HCT116 (cell line): Measurements from ENCODE around the gene ITGAD. TPM values are rescaled to one million over a fixed set of nuclear protein-coding genes. Genes with fewer than 3 reads are reported as not detected.

Experiments used
- ATAC-seq: fragments of 200-7000 bp; cut with Tn5 transposase; 2 replicates; pipeline ENCODE4 v1.9.1; 2020; ENCODE audit warnings: mild to moderate bottlenecking, moderate library complexity
- BruUV-seq: library from RNA; stranded (reverse); fragments of 400-500 nt; replicated peaks from 2 replicates; lab custom pipeline; 2021; lab: Mats Ljungman, UMichigan
- CTCF ChIA-PET: fragments of 300-600 bp; sonication (Branson Sonifier 250); formaldehyde crosslinking; loops from one replicate; lab custom pipeline; 2021; ENCODE audit warnings: antibody characterized with exemption; lab: Charles Lee
- POLR2A ChIA-PET: fragments of 300-600, 350-600 bp; sonication (Branson Sonifier 250); formaldehyde crosslinking; loops from one replicate; lab custom pipeline; 2021; ENCODE audit warnings: antibody characterized with exemption; lab: Charles Lee
- RAD21 ChIA-PET, 2 experiments: fragments of 300-600 bp; sonication (Branson Sonifier 250); formaldehyde crosslinking; loops; one replicate each; lab custom pipeline; 2023; ENCODE audit warnings: low total read pairs in 2 of 2; ENCODE audit not compliant: uncharacterized antibody in 2 of 2, unreplicated experiment in 2 of 2, low non-redundant PET in 1 of 2; lab: Charles Lee
- DNase-seq: peaks from one replicate; pipeline ENCODE4 v3.0.0-alpha.2; 2010; ENCODE audit warnings: low read depth, low spot score
- H2AFZ ChIP-seq: fragments of 200-600 bp; shearing (Covaris generic), sonication (generic); 2 replicates; pipeline ENCODE4 v1.6.1; 2017; ENCODE audit warnings: low read depth, mixed run types, mixed read lengths, antibody characterized with exemption, low read length; ENCODE audit not compliant: poor library complexity, severe bottlenecking
- H3K27ac ChIP-seq: 2 replicates; pipeline ENCODE4 v1.5.1; 2012; ENCODE audit warnings: low read depth, low read length
- H3K27me3 ChIP-seq: fragments of 200-600 bp; sonication (generic); 2 replicates; pipeline ENCODE4 v1.6.1; 2016; ENCODE audit warnings: mixed run types, low read length, mixed read lengths; ENCODE audit not compliant: insufficient read depth
- H3K36me3 ChIP-seq, 2 experiments: fragments of 200-500 bp in 1 of 2; fragments of 200-600 bp in 1 of 2; sonication (Bioruptor generic) in 1 of 2; sonication (generic) in 1 of 2; 2 replicates each; pipeline versions ENCODE4 v1.5.1 to v1.6.1; 2014 to 2016; ENCODE audit warnings: low read length in 2 of 2, inconsistent platforms in 1 of 2, mixed read lengths in 1 of 2, mixed run types in 1 of 2; ENCODE audit not compliant: insufficient read depth in 2 of 2, control insufficient read depth in 1 of 2
- H3K4me1 ChIP-seq, 2 experiments: fragments of 200-600 bp in 1 of 2; sonication (generic) in 1 of 2; 2 replicates each; pipeline versions ENCODE4 v1.5.1 to v1.6.1; 2012 to 2017; ENCODE audit warnings: low read length in 2 of 2, inconsistent platforms in 1 of 2, mild to moderate bottlenecking in 1 of 2, mixed read lengths in 1 of 2, mixed run types in 1 of 2, moderate library complexity in 1 of 2; ENCODE audit not compliant: insufficient read depth in 2 of 2, control insufficient read depth in 1 of 2
- H3K4me2 ChIP-seq: fragments of 200-600 bp; sonication (generic); 2 replicates; pipeline ENCODE4 v1.6.1; 2017; ENCODE audit warnings: mixed run types, low read length, mixed read lengths
- H3K4me3 ChIP-seq, 2 experiments: fragments of 200-600 bp in 1 of 2; sonication (generic) in 1 of 2; replicated peaks in 1 of 2; 2 replicates each; pipeline ENCODE4 v1.5.1; 2011 to 2016; ENCODE audit warnings: low read length in 2 of 2, control low read depth in 1 of 2, low read depth in 1 of 2, mild to moderate bottlenecking in 1 of 2, mixed read lengths in 1 of 2, mixed run types in 1 of 2
- H3K79me2 ChIP-seq: fragments of 200-600 bp; sonication (generic); 2 replicates; pipeline ENCODE4 v1.6.1; 2017; ENCODE audit warnings: mild to moderate bottlenecking, mixed run types, low read length, moderate library complexity, mixed read lengths; ENCODE audit not compliant: insufficient read depth
- H3K9ac ChIP-seq: fragments of 200-600 bp; sonication (generic); 2 replicates; pipeline ENCODE4 v1.6.1; 2016; ENCODE audit warnings: low read length, mixed read lengths
- H3K9me2 ChIP-seq: fragments of 200-600 bp; sonication (generic), shearing (Covaris generic); 2 replicates; pipeline ENCODE4 v1.6.1; 2017; ENCODE audit warnings: mixed run types, mild to moderate bottlenecking, moderate library complexity; ENCODE audit not compliant: insufficient read depth
- H3K9me3 ChIP-seq, 2 experiments: fragments of 200-500 bp in 1 of 2; fragments of 200-600 bp in 1 of 2; sonication (Bioruptor generic) in 1 of 2; sonication (generic) in 1 of 2; 2 replicates each; pipeline ENCODE4 v1.6.1; 2014 to 2017; ENCODE audit warnings: low read length in 2 of 2, mixed read lengths in 2 of 2, inconsistent platforms in 1 of 2, low read depth in 1 of 2, mild to moderate bottlenecking in 1 of 2, mixed run types in 1 of 2, moderate library complexity in 1 of 2; ENCODE audit not compliant: control insufficient read depth in 1 of 2, insufficient read depth in 1 of 2
- H4K20me1 ChIP-seq: fragments of 200-600 bp; sonication (generic), shearing (Covaris generic); 2 replicates; pipeline ENCODE4 v1.6.1; 2017; ENCODE audit warnings: mixed run types, mild to moderate bottlenecking, moderate library complexity; ENCODE audit not compliant: insufficient read depth
- CBX3 ChIP-seq: IDR thresholded peaks from 2 replicates; pipeline ENCODE4 v1.6.1; 2012; ENCODE audit warnings: low read depth
- CEBPB ChIP-seq: IDR thresholded peaks from 2 replicates; pipeline ENCODE4 v1.6.1; 2012; ENCODE audit warnings: low read depth
- EGR1 ChIP-seq: IDR thresholded peaks from 2 replicates; pipeline ENCODE4 v1.6.1; 2012; ENCODE audit warnings: low read depth
- ELF1 ChIP-seq: IDR thresholded peaks from 2 replicates; pipeline ENCODE4 v1.6.1; 2012; ENCODE audit warnings: low read depth, borderline replicate concordance
- EZH2 ChIP-seq: fragments of 200-600 bp; sonication (generic); IDR thresholded peaks from 2 replicates; pipeline ENCODE4 v1.6.1; 2017; ENCODE audit warnings: antibody characterized with exemption, mixed run types
- EZH2phosphoT487 ChIP-seq: fragments of 200-600 bp; IDR thresholded peaks from 2 replicates; pipeline ENCODE4 v1.6.1; 2018; ENCODE audit warnings: antibody characterized with exemption, borderline replicate concordance
- FOSL1 ChIP-seq: IDR thresholded peaks from 2 replicates; pipeline ENCODE4 v1.6.1; 2012; ENCODE audit warnings: low read depth
- JUND ChIP-seq: IDR thresholded peaks from 2 replicates; pipeline ENCODE4 v1.6.1; 2012
- POLR2A ChIP-seq: IDR thresholded peaks from 2 replicates; pipeline ENCODE4 v1.7.0; 2011; ENCODE audit warnings: borderline replicate concordance; ENCODE audit not compliant: insufficient read depth, insufficient read length; ENCODE audit errors: extremely low read depth
- RAD21 ChIP-seq: IDR thresholded peaks from 2 replicates; pipeline ENCODE4 v1.6.1; 2012; ENCODE audit warnings: low read depth, mild to moderate bottlenecking
- SIN3A ChIP-seq: IDR thresholded peaks from 2 replicates; pipeline ENCODE4 v1.6.1; 2012; ENCODE audit warnings: low read depth
- SP1 ChIP-seq: IDR thresholded peaks from 2 replicates; pipeline ENCODE4 v1.6.1; 2012; ENCODE audit warnings: low read depth
- TCF7L2 ChIP-seq: IDR thresholded peaks from 2 replicates; pipeline ENCODE4 v1.7.0; 2011; ENCODE audit warnings: borderline replicate concordance, inconsistent platforms; ENCODE audit not compliant: insufficient read depth, insufficient read length; ENCODE audit errors: extremely low read depth
- YY1 ChIP-seq: IDR thresholded peaks from 2 replicates; pipeline ENCODE4 v1.6.1; 2011; ENCODE audit warnings: low read length, low read depth, moderate library complexity, mild to moderate bottlenecking; ENCODE audit not compliant: insufficient replicate concordance; ENCODE audit errors: extremely low read depth
- ZBTB33 ChIP-seq: IDR thresholded peaks from 2 replicates; pipeline ENCODE4 v1.6.1; 2011; ENCODE audit warnings: mild to moderate bottlenecking, low read length, moderate library complexity; ENCODE audit not compliant: insufficient replicate concordance; ENCODE audit errors: extremely low read depth
- ZFX ChIP-seq: fragments of 450-650 bp; IDR thresholded peaks from 2 replicates; pipeline ENCODE4 v1.6.1; 2017
- intact Hi-C: fragments of 100-400 bp; cut with micrococcal nuclease; formaldehyde crosslinking; loops from 2 replicates; pipeline ENCODE4 v1.10.0; 2022
- total RNA-seq: library from RNA; stranded (reverse); gene quantifications from one replicate; pipeline ENCODE4 v1.2.1, GENCODE V29; 2021; ENCODE audit not compliant: unreplicated experiment
- TF ChIP-seq, protein P1 (sequence below): IDR thresholded peaks from 2 replicates; pipeline ENCODE4 v1.6.1; 2012
- TF ChIP-seq, protein P2 (sequence below): IDR thresholded peaks from 2 replicates; pipeline ENCODE4 v1.6.1; 2012; ENCODE audit warnings: low read depth

Gene ITGAD
- total RNA-seq, 1 experiment from 2014 or later, result 0.12 TPM

GRCh38 chr16:31376705-31377104 lies 16.4 kb upstream of the ITGAD start:
- ATAC-seq (no peak), DNase-seq (no peak)
- no peak for TF ChIP-seq RAD21
- TF ChIP-seq JUND, result no peak
- no peak for TF ChIP-seq CBX3
- no peak for TF ChIP-seq EGR1
- no peak for TF ChIP-seq EZH2phosphoT487
- TF ChIP-seq SIN3A, result no peak
- no peak for TF ChIP-seq CEBPB
- TF ChIP-seq ZBTB33, result no peak
- no peak for TF ChIP-seq YY1
- no peak for TF ChIP-seq ZFX
- TF ChIP-seq, protein P1, sequence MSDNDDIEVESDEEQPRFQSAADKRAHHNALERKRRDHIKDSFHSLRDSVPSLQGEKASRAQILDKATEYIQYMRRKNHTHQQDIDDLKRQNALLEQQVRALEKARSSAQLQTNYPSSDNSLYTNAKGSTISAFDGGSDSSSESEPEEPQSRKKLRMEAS, result no peak
- no peak for TF ChIP-seq EZH2
- no peak for TF ChIP-seq POLR2A
- TF ChIP-seq SP1, result no peak
- TF ChIP-seq, protein P2, sequence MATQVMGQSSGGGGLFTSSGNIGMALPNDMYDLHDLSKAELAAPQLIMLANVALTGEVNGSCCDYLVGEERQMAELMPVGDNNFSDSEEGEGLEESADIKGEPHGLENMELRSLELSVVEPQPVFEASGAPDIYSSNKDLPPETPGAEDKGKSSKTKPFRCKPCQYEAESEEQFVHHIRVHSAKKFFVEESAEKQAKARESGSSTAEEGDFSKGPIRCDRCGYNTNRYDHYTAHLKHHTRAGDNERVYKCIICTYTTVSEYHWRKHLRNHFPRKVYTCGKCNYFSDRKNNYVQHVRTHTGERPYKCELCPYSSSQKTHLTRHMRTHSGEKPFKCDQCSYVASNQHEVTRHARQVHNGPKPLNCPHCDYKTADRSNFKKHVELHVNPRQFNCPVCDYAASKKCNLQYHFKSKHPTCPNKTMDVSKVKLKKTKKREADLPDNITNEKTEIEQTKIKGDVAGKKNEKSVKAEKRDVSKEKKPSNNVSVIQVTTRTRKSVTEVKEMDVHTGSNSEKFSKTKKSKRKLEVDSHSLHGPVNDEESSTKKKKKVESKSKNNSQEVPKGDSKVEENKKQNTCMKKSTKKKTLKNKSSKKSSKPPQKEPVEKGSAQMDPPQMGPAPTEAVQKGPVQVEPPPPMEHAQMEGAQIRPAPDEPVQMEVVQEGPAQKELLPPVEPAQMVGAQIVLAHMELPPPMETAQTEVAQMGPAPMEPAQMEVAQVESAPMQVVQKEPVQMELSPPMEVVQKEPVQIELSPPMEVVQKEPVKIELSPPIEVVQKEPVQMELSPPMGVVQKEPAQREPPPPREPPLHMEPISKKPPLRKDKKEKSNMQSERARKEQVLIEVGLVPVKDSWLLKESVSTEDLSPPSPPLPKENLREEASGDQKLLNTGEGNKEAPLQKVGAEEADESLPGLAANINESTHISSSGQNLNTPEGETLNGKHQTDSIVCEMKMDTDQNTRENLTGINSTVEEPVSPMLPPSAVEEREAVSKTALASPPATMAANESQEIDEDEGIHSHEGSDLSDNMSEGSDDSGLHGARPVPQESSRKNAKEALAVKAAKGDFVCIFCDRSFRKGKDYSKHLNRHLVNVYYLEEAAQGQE, result no peak
- no peak for TF ChIP-seq TCF7L2
- TF ChIP-seq ELF1, result no peak
- no peak for TF ChIP-seq FOSL1
- no peaks in the 10 kb centered on the region for H3K9me3 ChIP-seq
- peaks cover 3% of the 10 kb centered on the region; the same call in 1 of the 2 replicates for H3K27me3 ChIP-seq
- CTCF ChIA-PET, result no interaction called here
- no peak overlapping the region for H3K27ac ChIP-seq
- H3K9me2 ChIP-seq, result no peaks in the 10 kb centered on the region
- no peaks in the 10 kb centered on the region for H3K4me1 ChIP-seq
- H3K4me3 ChIP-seq, result no peak overlapping the region
- RAD21 ChIA-PET, result no interaction called here
- no peaks in the 10 kb centered on the region for H4K20me1 ChIP-seq
- POLR2A ChIA-PET, result no interaction called here
- no peak overlapping the region for H3K9ac ChIP-seq
- H3K79me2 ChIP-seq, result no peaks in the 10 kb centered on the region
- H3K36me3 ChIP-seq, result no peaks in the 10 kb centered on the region
- H2AFZ ChIP-seq, result no peak overlapping the region
- H3K4me2 ChIP-seq, result no peak overlapping the region
- intact Hi-C loops, result no loop called here
- BruUV-seq, result no TSS peak
